CD4-positive, alpha-beta T cell treated with Interleukin-2 at 100 ng/mL for 4 hours (primary cell): ENCODE results near the gene C16orf87.

Source experiments
- DNase-seq: peaks from one replicate; pipeline ENCODE4 v3.0.0-alpha.2; 2020; ENCODE audit warnings: low spot score

C16orf87 gene

DNA sequence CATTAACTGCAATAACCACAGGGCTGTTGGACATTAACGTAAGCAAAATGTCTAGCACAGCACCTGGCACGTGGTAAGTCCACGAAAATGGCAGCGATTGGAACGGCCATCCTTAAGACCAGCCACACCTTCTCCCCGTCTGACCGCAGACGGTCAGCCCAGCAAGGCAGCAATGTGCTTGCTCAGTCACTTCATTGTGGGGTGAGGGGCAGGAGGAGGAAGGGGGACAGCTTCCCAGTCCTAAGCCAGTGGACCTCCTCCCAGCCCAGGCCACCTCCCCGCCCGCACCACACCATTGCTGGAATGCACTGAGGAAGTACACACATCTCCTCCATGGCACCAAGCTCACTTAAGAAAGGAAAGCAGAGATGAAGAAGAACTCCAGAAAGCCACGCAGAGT is 74.2 kb downstream of the C16orf87 start:
- DNase-seq: no peak

- DNase-seq: no peak
These were observed 78.0 kb downstream of the C16orf87 start for GRCh38 chr16:46753015-46753414.

DNA sequence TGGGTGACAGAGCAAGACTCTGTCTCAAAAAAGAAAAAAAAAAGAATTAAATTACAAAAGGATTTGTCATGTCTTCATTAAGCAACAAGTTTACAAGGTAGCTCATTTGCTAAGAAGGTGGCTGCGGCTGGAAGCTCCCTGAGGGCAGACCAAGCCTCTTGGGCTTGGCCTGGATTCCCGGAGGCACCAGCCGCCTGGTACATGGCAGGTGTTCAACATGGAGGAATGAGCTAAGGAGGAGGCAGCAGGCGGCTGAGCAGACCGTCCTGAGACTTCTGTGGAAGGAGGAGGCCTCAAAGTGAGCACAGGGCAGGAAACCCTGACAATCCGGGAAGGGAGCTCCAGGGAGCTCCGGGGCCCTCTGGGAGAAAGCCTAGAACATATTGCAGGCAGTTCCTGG is 79.6 kb downstream of the C16orf87 start:
- no peak for DNase-seq

- DNase-seq: no peak
These were observed 81.9 kb downstream of the C16orf87 start for GRCh38 chr16:46748775-46749705.

- DNase-seq: no peak
These were observed 83.0 kb downstream of the C16orf87 start, which contains the start of gene MYLK3 for GRCh38 chr16:46747777-46748651. MYLK3 (minus strand) TSS chr16:46748344; CDS start chr16:46748193, 151 bp downstream.

DNA sequence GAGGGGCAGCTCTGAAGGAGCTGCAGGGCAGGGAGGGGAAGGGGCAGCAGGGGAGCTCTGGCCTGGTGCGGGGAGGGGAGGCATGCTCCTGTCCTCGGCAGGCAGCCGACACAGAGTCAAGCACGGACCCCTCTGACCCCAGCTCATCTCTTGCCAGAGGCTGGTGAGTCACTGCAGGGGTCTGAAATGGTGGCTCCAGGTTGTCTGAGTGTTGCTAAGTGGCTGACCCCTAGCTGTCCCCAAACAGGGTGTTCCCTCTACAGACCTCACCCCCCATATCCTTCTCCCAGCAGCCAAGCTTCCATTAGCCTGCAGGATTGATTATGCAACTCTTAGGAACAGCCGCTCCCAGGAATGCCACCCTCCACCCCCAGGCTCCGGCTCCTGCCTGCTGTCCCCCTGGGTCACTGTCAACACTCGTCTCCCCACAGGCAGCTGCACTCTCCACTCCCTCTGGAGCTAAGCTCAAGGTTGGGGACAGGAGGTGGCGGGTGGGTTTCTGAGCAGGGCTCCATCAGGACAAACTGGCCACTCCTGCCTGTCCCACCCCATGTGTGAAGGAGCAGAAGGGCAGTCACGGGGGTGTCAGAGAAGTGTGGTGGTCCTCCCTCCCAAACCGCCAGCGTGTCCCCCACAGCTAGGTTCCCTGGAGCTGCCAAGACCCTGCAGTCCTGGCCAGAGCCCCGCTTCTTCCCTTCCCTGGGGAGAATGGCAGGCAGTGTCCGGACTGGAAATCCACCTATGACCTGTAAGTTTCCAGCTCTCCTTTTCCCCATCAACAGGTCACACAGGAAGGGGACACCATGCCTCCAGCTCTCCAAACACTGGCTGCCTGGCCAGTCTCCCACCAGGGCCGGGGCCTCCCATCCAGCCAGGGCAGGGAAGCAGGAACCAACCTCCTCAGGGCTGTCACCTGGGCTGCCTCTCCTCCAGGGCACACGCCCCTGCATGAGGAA is 83.9 kb downstream of the C16orf87 start:
- DNase-seq: no peak
